ENCODE measurements around the gene TUBB2A.
A peak's percentile ranks its signal among the peaks of the same experiment; 100 is the strongest.

Gene TUBB2A

GRCh38 chr6:3118353-3119039 is 38.8 kb downstream of the TUBB2A start, which contains the start of gene BPHL:
TSS of gene BPHL (plus strand) at chr6:3118711. CDS start at chr6:3118741, 30 bp downstream.
- DNase-seq, result peak; percentile 95

- no peak for DNase-seq
Measured at GRCh38 chr6:3117912-3118352, 39.4 kb downstream of the TUBB2A start.

GRCh38 chr6:3114377-3114776 is 43.0 kb downstream of the TUBB2A start:
- DNase-seq, result no peak

DNA sequence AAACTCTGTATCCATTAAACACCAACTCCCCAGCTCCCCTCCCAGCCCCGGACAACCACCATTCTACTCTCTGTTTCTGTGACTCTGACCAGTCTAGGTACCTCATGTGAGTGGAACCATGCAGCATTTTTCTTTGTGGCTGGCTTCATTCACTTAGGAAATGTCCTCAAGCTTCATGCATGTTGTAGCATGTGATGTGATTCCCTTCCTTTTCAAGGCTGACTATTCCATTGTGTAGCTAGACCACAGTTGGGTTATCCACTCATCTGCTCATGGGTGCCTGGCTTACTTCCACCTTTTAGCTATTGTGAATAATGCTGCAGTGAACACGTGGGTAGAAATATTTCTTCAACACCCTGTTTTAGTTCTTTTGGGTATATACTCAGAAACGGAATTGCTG is 47.6 kb downstream of the TUBB2A start:
- DNase-seq, result no peak

DNA sequence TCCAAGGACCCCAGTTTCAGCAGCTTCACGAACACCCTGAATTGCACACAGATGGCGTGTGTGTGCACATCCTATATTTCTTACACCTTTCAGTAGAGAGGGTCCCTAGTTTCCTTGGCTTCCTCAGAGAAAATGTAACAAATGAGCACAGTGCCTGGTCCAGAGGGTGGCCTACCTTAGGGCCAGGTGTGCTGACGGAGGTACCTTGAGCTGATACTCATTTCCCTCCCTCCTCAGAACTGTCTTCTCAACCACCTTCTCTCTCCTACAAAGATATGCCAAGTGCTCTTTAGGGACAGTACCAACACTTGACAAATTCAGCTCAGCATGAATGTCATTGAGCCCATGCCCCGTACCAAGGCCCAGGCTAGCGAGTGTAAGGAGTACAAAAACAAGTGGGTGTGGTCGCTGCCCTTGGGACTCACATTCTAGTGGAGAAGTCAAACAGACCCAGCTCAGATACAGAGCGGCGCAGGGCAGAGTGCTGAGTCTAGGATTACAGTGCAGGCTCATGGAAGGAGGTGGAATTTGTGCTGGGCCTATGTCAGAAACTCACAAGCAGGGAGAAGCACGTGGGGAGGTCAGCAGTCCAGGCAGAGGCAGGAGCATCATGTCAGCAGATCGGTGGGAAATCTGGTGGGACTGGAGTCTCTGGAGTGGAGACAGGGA is 48.5 kb downstream of the TUBB2A start:
- no peak for DNase-seq

Measured in NCI-H146 (cell line).